ENCODE results near the gene LPP. TPM values are rescaled to one million over a fixed set of nuclear protein-coding genes. Genes with fewer than 3 reads are reported as not detected.

LPP gene
- total and polyA plus RNA-seq, 9 of the 15 experiments (the other 6 are each of a cell fraction or from before 2014, with no cell fraction given) = 0.07 to 0.18 TPM; not detected in 7

- Histone ChIP-seq H3K27me3 (ENCODE audit: control insufficient read depth in 2 of 2, insufficient read depth in 2 of 2, low read length in 2 of 2) (no peaks in the 10 kb centered on the region), H3K36me3 (ENCODE audit: control insufficient read depth, insufficient read depth, low read length) (no peaks in the 10 kb centered on the region), H3K27ac (ENCODE audit: extremely low read depth, low read depth, low read length) (no peak overlapping the region), H3K9me1 (ENCODE audit: control insufficient read depth, insufficient read depth, low read length) (no peaks in the 10 kb centered on the region), H4K20me1 (replicated peaks; ENCODE audit: control insufficient read depth, insufficient read depth, low read length) (no peaks in the 10 kb centered on the region), H3K79me2 (ENCODE audit: control insufficient read depth, insufficient read depth, low read length) (no peaks in the 10 kb centered on the region), H3K4me3 (no peak overlapping the region), H2AFZ (ENCODE audit: low read depth, low read length) (no peak overlapping the region), H3K9ac (ENCODE audit: insufficient read depth in 1 of 2, low read depth in 2 of 2, low read length in 2 of 2) (no peak overlapping the region), H3K4me1 (replicated peaks in 1 of 2; ENCODE audit: control insufficient read depth in 2 of 2, insufficient read depth in 2 of 2, low read length in 2 of 2) (no peaks in the 10 kb centered on the region), H3K9me3 (replicated peaks; ENCODE audit: control insufficient read depth, insufficient read depth, low read depth, low read length) (no peaks in the 10 kb centered on the region), H3K4me2 (ENCODE audit: insufficient read depth, low read length) (no peak overlapping the region)
- ChIA-PET CTCF (ENCODE audit: low intra/inter-chr PET ratio) (no interaction called here), POLR2A (no interaction called here)
- 0% methylated on average over 5 of the region's 5 CpGs for WGBS (ENCODE audit: insufficient coverage, low coverage, missing lambda C conversion rate)
- DNase-seq (ENCODE audit: extremely low read depth in 1 of 4, low spot score in 3 of 4) (no peak), ATAC-seq (no peak), FAIRE-seq (no peak)
- intact Hi-C loops (cut with micrococcal nuclease) = no loop called here
- in situ Hi-C loops (cut with MboI) = no loop called here
- TF ChIP-seq, protein P1, sequence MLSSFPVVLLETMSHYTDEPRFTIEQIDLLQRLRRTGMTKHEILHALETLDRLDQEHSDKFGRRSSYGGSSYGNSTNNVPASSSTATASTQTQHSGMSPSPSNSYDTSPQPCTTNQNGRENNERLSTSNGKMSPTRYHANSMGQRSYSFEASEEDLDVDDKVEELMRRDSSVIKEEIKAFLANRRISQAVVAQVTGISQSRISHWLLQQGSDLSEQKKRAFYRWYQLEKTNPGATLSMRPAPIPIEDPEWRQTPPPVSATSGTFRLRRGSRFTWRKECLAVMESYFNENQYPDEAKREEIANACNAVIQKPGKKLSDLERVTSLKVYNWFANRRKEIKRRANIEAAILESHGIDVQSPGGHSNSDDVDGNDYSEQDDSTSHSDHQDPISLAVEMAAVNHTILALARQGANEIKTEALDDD (IDR thresholded peaks at IDR 0.05) = no peak
- no peak for TF ChIP-seq STAG1 (CRISPR knock-in tag; IDR thresholded peaks at IDR 0.05; ENCODE audit: borderline replicate concordance)
- TF ChIP-seq ZNF121 (CRISPR knock-in tag; conservative IDR thresholded peaks at IDR 0.05) = no peak
- TF ChIP-seq, protein P2, sequence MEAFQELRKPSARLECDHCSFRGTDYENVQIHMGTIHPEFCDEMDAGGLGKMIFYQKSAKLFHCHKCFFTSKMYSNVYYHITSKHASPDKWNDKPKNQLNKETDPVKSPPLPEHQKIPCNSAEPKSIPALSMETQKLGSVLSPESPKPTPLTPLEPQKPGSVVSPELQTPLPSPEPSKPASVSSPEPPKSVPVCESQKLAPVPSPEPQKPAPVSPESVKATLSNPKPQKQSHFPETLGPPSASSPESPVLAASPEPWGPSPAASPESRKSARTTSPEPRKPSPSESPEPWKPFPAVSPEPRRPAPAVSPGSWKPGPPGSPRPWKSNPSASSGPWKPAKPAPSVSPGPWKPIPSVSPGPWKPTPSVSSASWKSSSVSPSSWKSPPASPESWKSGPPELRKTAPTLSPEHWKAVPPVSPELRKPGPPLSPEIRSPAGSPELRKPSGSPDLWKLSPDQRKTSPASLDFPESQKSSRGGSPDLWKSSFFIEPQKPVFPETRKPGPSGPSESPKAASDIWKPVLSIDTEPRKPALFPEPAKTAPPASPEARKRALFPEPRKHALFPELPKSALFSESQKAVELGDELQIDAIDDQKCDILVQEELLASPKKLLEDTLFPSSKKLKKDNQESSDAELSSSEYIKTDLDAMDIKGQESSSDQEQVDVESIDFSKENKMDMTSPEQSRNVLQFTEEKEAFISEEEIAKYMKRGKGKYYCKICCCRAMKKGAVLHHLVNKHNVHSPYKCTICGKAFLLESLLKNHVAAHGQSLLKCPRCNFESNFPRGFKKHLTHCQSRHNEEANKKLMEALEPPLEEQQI (IDR thresholded peaks at IDR 0.05) = no peak
- TF ChIP-seq BCL6 (CRISPR knock-in tag; IDR thresholded peaks at IDR 0.05) = no peak
- TF ChIP-seq NFIC (IDR thresholded peaks at IDR 0.05) = no peak
- TF ChIP-seq ZKSCAN1 (IDR thresholded peaks at IDR 0.05; ENCODE audit: low read depth, low read length) = no peak
- no peak for TF ChIP-seq HMG20A (CRISPR knock-in tag; conservative IDR thresholded peaks at IDR 0.05)
- no peak for TF ChIP-seq RFX1 (IDR thresholded peaks at IDR 0.05)
- TF ChIP-seq TARDBP (IDR thresholded peaks at IDR 0.05) = no peak
- no peak for TF ChIP-seq NFE2L1 (tag; IDR thresholded peaks at IDR 0.05; ENCODE audit: borderline replicate concordance, low read depth)
- no peak for TF ChIP-seq RB1 (IDR thresholded peaks at IDR 0.05; ENCODE audit: low read depth)
- TF ChIP-seq, protein P3, sequence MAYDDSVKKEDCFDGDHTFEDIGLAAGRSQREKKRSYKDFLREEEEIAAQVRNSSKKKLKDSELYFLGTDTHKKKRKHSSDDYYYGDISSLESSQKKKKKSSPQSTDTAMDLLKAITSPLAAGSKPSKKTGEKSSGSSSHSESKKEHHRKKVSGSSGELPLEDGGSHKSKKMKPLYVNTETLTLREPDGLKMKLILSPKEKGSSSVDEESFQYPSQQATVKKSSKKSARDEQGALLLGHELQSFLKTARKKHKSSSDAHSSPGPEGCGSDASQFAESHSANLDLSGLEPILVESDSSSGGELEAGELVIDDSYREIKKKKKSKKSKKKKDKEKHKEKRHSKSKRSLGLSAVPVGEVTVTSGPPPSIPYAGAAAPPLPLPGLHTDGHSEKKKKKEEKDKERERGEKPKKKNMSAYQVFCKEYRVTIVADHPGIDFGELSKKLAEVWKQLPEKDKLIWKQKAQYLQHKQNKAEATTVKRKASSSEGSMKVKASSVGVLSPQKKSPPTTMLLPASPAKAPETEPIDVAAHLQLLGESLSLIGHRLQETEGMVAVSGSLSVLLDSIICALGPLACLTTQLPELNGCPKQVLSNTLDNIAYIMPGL (CRISPR knock-in tag; IDR thresholded peaks at IDR 0.05) = no peak
- BruUV-seq (replicated peaks) = no TSS peak
Measured at GRCh38 chr3:188253123-188253793, 99.3 kb downstream of the LPP start.

All from K562 (cell line).